Fibroblast of skin of right biceps (primary cell): ENCODE data around the gene RFLNA.

Experiments
- DNase-seq: peaks from one replicate; pipeline ENCODE4 v3.0.0-alpha.2; 2013

The RFLNA gene

DNA sequence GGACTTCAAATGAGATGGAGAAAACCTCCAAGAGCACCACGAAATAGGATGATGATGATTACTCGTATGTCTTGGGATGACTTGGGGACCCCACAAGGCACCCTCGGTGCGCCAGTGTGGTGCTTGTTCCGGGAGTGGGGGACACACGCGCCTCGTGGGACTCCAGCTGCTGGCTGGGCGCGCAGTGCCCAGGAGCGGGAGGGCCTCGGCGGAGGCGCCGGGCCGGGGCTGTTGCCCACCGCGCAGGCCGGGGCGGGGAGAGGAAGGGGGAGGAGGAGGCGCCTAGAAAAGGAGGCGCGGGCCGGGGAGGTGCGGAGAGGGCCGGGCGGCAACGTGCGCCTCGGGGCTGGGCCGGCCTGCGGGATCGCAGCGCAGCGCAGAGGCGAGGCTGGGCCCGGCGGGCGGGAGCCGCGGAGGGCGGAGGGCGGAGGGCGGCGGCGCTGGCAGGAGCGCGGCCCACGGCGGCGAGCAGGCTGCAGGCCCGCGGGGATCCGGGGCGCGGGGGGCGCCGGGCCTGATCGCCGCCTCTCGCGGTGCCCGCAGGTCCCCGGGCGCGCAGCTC is at the start of gene RFLNA:
TSS of gene RFLNA (plus strand) at position 314 of the 562 bp plus-strand sequence. CDS start 337 bp downstream, outside the sequence.
- peak; percentile 48 for DNase-seq

DNA sequence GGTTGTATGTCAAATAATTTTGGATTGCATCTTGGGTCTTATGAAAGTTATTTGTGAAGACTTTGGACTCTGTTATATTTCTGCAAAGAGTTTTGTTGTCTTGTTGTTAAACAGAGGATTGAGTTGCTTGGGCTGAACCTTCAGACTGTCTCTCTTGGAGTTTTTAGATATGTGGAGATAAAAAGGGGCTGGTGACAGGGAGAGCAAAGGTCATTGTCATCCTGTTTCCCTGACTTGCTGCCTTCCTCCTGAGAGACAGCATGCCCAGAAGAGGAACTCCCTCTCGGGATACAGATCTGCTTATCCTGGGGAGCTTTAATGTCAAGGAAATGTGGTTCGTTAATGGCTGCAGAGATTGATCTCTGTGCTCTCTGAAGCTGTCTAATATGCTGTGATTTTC is 47.6 kb upstream of the RFLNA start:
- DNase-seq: no peak

- no peak for DNase-seq
Observed at GRCh38 chr12:124248941-124249825, 45.7 kb upstream of the RFLNA start.

DNA sequence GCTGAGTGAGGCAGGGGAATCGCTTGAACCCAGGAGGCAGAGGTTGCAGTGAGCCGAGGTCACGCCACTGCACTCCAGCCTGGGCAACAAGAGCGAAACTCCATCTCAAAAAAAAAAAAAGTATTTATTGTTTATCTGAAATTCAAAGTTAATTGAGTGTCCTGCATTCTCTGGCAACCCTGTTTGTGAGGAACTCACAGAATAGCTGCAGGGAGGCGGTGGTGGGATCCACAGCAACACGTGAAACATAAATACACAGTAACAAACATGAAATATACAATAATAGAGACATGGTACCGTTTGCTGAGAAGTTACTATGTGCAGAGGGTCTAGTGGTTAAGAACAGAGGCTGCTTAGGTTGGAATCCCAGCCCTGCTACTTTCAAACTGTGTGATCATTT is 43.7 kb upstream of the RFLNA start:
- no peak for DNase-seq

GRCh38 chr12:124252964-124253363 is 41.9 kb upstream of the RFLNA start:
- no peak for DNase-seq

- no peak for DNase-seq
Observed at GRCh38 chr12:124254126-124254525, 40.8 kb upstream of the RFLNA start.

DNA sequence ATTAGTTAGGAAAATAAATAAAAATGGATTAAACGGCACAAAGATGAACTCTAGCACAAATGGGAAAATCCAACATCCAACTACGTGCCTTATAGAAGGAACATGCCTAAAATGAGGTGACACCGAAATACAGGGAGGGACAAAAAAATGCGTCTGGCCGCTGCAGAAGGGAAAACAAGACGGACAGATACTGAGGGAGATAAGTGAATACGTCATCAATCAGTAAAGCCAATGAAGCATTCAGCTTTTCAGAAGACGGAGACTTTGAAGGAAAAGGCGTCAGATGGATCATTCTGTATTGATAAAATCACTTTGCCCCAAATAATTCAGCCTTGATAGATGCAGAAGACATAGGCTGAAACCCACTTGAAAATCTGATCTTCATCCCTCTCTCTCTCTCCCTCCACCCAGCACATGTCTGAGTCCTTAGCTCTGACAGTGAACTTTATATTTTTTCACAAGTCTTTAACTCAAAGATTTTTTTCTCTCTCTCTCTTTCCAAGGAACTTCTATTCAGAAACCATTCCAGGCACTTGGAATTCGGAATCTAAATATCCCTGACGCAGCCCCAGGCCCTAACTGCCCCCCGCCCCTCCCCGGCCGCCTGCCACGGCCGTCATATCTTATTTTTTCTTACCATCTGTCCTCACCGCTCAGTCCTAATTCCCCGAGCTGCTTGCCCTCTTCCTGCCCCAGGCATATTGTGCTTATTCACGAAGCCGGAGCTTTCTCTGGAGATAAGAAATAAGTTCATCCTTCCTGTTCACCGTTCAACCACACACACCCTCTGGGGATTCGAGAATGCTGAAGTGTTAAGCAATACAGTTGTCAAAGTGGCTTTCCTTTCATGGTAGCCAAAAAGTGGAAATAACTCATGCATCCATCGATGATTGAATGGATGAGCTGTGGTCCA is 35.5 kb upstream of the RFLNA start:
- peak; percentile 50 for DNase-seq

GRCh38 chr12:124261885-124262284 is 33.0 kb upstream of the RFLNA start:
- DNase-seq: no peak

DNA sequence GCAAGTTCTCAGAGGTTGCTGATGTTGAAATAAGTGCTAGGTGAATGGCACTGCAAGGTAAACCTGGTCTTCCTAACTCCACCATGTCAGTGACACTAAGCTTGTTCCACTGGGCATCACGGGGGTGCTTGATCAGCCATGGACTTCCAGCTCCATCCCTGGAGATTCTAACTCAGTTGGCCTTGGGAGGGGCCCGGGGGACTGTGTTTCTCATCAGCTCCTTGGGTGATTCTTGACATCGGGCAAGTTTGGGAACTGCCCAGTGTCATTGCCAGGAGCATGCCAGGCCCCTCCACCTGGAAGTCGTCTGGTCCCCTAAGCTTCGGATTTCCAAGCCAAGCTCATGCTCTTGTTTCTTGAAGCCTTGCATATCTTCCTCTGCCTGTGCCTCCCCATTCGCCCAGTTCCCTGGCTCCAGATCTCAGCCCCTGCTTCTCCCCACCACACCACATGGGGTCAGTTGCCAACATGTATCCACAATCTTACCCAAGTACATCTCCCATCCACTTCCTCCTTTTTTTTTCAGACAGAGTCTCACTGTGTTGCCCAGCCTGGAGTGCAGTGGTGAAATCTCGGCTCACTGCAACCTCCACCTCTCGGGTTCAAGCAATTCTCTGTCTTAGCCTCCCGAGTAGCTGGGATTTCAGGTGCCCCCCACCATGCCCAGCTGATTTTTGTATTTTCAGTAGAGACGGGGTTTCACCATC is 30.7 kb upstream of the RFLNA start:
- no peak for DNase-seq

- no peak for DNase-seq
Observed at GRCh38 chr12:124264879-124265278, 30.0 kb upstream of the RFLNA start.

- DNase-seq: no peak
Observed at GRCh38 chr12:124267205-124267778, 27.6 kb upstream of the RFLNA start.

DNA sequence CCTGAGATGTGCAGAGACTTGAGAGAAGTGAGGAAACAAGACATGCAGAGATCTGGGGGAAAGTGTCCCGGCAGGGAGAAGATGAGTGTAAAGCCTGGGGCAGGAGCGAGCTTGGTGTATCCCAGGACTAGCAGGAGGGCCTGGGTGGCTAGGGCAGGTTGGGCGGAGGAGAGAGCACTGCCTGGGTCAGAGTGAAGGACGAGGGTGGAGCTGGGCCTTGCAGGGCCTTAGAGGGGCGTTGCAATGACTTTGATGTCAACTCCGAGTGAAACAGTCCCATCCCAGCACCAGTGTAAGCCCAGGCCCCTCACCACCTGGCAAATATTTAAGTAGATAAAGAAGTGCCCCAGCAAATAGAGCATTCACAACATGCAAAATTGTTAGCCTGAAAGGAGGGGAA is 24.2 kb upstream of the RFLNA start:
- no peak for DNase-seq

DNA sequence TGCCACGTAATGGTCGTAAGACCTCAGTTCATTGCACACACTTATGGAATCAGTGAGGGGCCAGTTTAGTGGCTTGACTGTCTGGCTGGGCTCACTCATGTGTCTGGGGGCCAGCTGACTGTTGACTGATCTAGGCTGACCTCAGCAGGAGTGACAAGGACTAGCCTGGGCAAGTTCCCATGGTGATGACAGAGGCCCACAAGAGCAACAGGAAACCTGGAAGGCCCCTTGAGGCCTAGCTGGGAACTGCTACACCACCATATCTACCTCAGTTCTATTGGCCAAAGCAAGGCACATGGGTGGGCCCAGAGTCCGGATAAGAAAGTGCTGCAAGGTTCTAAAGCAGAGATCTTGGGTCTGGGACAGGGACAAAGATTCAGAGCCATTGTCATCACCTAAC is 21.3 kb upstream of the RFLNA start:
- DNase-seq: peak; percentile 53

DNA sequence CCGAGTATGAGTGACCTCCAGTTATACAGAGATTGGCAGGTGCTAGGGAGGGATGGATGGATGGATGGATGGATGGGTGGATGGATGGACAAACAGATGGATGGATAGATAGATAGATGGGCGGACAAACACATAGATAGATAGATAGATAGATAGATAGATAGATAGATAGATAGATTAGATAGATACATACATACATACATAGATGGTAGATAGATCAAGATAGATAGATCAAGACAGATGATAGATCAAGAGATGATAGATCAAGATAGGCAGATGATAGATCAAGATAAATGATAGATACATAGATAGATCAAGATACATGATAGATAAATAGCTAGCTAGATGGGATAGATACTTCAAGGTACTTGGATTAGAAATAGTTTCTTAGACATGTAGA is 18.6 kb upstream of the RFLNA start:
- no peak for DNase-seq

GRCh38 chr12:124277394-124278241 is 17.3 kb upstream of the RFLNA start:
- no peak for DNase-seq

GRCh38 chr12:124278389-124279101 is 16.3 kb upstream of the RFLNA start:
- no peak for DNase-seq

DNA sequence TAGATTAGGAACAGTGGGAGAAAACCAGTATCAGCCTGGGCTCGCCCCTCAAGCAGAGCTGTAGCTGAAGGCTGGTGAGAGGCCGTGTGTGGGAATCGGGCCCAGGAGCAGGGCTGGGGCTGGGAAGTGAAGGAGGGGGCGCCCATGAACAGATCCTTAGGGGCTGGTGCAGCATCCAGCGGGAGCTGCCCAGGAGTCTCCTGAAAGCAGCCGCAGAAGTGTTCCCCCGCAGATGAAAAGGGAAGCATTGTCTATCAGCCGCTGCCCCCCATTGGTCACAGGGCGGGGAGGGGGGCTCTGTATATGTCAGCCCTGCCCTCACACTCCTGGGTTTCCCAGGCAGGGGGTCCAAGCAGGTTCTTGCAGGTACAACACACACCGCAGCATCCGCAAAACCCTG is 15.6 kb upstream of the RFLNA start:
- no peak for DNase-seq

GRCh38 chr12:124279846-124280360 is 15.0 kb upstream of the RFLNA start:
- DNase-seq: no peak

DNA sequence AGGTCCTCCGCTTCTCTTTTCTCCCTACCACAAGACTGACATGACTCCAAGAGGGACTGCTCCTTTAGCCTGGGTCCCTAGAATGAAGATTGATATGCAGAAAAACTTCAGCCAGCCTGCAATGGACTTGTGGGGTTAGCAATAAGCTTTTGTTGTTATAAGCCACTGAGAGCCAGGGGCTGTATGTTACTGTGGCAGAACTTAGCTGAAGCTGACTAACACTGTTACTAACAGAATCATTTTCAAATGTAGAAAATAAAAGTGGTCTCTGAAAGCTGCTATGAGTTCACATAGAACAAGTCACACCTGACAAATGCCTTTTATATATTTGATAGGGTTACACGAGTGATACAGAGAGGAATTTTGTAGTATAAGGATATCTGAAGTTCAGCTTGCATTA is 13.6 kb upstream of the RFLNA start:
- no peak for DNase-seq

- no peak for DNase-seq
Observed at GRCh38 chr12:124282287-124282686, 12.6 kb upstream of the RFLNA start.

- DNase-seq: no peak
Observed at GRCh38 chr12:124283326-124283725, 11.6 kb upstream of the RFLNA start.
